Measurements from ENCODE around the gene SP110. TPM values are rescaled to one million over a fixed set of nuclear protein-coding genes. Genes with fewer than 3 reads are reported as not detected.

SP110 gene
- polyA plus RNA-seq, 2 donors, result 6.0 to 7.2 TPM

DNA sequence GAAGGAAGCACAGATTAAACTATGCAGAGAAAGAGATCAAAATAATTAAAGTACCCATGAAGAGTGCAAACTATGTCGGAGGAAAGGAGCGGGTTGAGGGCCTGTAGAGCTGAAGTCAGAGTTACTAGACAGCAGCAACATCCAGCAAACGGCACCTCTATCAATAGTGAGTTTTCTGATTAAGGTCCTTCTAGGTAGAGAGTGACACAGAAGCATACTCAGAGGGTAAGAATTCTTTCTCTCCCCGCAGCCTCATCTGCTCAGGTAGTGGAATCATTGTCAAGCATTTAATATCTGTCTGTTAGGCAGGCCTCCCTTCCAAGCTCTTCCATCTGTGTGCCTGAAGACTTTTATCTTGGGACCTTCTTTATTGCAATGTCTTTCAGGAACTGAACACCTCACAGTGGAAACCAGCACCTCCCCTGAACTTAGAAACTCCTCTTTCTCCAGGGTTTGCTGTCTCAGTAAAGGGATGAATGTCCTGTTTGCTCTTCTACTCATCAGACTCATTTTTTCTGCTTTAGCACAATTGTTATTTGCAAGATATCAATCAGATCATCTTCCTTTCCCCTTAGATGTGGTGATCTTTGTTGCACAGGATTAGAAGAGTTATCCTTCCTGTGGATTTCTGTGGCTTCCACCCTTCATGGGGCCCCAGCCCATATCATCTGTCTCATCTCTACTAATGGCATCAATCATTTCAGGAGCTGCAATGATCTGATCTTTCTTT is 34.5 kb upstream of the SP110 start:
- no peak overlapping the region for H3K27ac ChIP-seq (ENCODE audit: low read depth in 2 of 2, low read length in 1 of 2)
- no peak overlapping the region for H3K4me3 ChIP-seq (ENCODE audit: low read depth in 1 of 2, low read length in 2 of 2)

DNA sequence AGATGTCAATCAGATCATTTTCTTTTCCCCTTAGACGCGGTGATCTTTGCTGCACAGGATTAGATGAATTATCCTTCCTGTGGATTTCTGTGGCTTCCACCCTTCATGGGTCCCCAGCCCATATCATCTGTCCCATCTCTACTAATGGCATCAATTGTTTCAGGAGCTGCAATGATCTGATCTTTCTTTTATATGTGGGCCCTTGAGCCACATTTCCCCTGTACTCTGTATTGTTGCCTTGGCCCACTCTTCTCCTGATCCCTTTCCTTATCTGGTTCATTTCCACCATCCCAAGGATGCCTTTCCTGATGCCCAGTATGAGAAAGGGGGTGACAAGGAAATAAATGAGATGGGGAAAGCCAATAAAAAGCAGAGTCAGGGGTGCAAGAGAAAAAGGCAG is 30.4 kb upstream of the SP110 start:
- Histone ChIP-seq H3K4me1 (ENCODE audit: control insufficient read depth in 2 of 2, insufficient read depth in 2 of 2, low read length in 1 of 2) (no peaks in the 10 kb centered on the region), H3K36me3 (ENCODE audit: control insufficient read depth in 2 of 2, insufficient read depth in 2 of 2, low read length in 1 of 2) (no peaks in the 10 kb centered on the region), H3K4me3 (ENCODE audit: low read depth in 1 of 2, low read length in 2 of 2) (no peak overlapping the region), H3K27me3 (ENCODE audit: control insufficient read depth in 1 of 2, insufficient read depth in 2 of 2, low read length in 2 of 2) (no peaks in the 10 kb centered on the region), H3K9me3 (ENCODE audit: control insufficient read depth in 2 of 2, insufficient read depth in 1 of 2, low read depth in 1 of 2, low read length in 1 of 2) (no peaks in the 10 kb centered on the region), H3K27ac (ENCODE audit: low read depth in 2 of 2, low read length in 1 of 2) (no peak overlapping the region)
- 85 to 92% methylated on average over 2 of the region's 2 CpGs for WGBS, 2 donors

More for the DNA sequence above, 34.5 kb upstream of the SP110 start:
- 81 to 87% methylated on average over 4 of the region's 4 CpGs for WGBS, 2 donors
- Histone ChIP-seq H3K27me3 (ENCODE audit: control insufficient read depth in 1 of 2, insufficient read depth in 2 of 2, low read length in 2 of 2) (no peaks in the 10 kb centered on the region), H3K36me3 (ENCODE audit: control insufficient read depth in 2 of 2, insufficient read depth in 2 of 2, low read length in 1 of 2) (no peaks in the 10 kb centered on the region), H3K9me3 (ENCODE audit: control insufficient read depth in 2 of 2, insufficient read depth in 1 of 2, low read depth in 1 of 2, low read length in 1 of 2) (no peaks in the 10 kb centered on the region), H3K4me1 (ENCODE audit: control insufficient read depth in 2 of 2, insufficient read depth in 2 of 2, low read length in 1 of 2) (no peaks in the 10 kb centered on the region)

DNA sequence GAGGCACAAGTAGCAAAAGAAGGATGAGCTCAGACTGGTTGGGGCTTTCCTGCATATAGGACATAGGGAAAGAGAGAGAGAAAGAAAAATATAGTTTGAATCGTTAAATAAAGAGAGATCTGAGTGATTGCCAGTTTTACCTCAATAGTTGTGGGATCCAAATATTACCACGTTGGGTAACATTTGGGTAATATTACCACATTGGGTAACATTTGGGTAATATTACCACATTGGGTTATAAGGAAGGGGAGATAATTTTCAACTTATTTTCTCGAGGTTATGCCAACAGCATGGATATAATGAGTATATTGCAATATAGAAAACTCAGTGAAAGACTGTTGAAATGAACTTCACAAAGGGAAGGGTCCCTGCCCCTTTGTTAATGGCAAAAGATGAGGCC is 26.4 kb upstream of the SP110 start:
- WGBS, 2 donors, result 75% methylated on average over 3 of the region's 3 CpGs
- no peaks in the 10 kb centered on the region for H3K4me1 ChIP-seq (ENCODE audit: control insufficient read depth in 2 of 2, insufficient read depth in 2 of 2, low read length in 1 of 2)

DNA sequence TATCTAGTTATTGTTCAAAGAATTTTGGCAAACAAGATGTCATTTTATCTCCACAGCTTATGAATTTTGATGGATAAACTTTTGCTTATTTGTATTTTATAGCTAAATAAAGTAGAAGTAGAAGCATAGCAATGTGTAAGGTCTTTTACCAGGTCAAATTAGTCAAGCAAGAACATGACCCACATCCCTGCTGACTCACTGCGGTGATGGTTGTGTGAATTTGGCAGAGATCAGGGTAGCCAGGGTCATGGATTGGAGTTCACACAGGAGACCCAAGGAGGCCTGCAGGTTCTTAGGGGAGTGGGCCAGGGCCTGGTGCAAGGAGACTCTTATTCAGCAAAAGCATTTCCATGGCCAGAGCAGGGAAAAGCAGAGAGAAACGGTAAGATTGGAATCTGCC is 24.4 kb upstream of the SP110 start:
- Histone ChIP-seq H3K36me3 (ENCODE audit: control insufficient read depth in 2 of 2, insufficient read depth in 2 of 2, low read length in 1 of 2) (no peaks in the 10 kb centered on the region), H3K4me1 (ENCODE audit: control insufficient read depth in 2 of 2, insufficient read depth in 2 of 2, low read length in 1 of 2) (no peaks in the 10 kb centered on the region), H3K9me3 (ENCODE audit: control insufficient read depth in 2 of 2, insufficient read depth in 1 of 2, low read depth in 1 of 2, low read length in 1 of 2) (no peaks in the 10 kb centered on the region), H3K27me3 (ENCODE audit: control insufficient read depth in 1 of 2, insufficient read depth in 2 of 2, low read length in 2 of 2) (no peaks in the 10 kb centered on the region), H3K27ac (ENCODE audit: low read depth in 2 of 2, low read length in 1 of 2) (no peak overlapping the region), H3K4me3 (ENCODE audit: low read depth in 1 of 2, low read length in 2 of 2) (no peak overlapping the region)
- 89 to 92% methylated on average over 2 of the region's 2 CpGs for WGBS, 2 donors

More for the DNA sequence above, 26.4 kb upstream of the SP110 start:
- Histone ChIP-seq H3K9me3 (ENCODE audit: control insufficient read depth in 2 of 2, insufficient read depth in 1 of 2, low read depth in 1 of 2, low read length in 1 of 2) (no peaks in the 10 kb centered on the region), H3K27me3 (ENCODE audit: control insufficient read depth in 1 of 2, insufficient read depth in 2 of 2, low read length in 2 of 2) (no peaks in the 10 kb centered on the region), H3K27ac (ENCODE audit: low read depth in 2 of 2, low read length in 1 of 2) (no peak overlapping the region), H3K4me3 (ENCODE audit: low read depth in 1 of 2, low read length in 2 of 2) (no peak overlapping the region), H3K36me3 (ENCODE audit: control insufficient read depth in 2 of 2, insufficient read depth in 2 of 2, low read length in 1 of 2) (no peaks in the 10 kb centered on the region)

DNA sequence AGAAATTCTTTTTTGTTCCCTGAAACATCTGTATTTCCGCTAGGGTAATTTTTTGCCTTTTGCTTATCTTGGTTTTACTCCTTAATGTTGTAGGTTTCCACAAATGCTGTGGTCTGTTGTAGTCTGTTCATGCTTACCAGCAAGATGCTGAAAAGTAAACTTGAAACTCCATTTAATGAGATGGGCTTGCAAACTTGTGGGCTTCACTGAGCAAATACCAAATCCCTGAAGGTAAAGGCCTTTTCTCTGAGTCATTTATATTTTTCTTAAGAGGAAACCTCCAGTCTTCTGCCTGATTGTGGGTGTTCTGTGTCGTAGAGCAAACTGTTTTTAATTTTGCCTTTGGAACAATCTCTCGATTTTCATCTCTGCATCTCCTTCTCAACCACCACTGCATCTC is 15.1 kb upstream of the SP110 start:
- Histone ChIP-seq H3K27ac (ENCODE audit: low read depth in 2 of 2, low read length in 1 of 2) (no peak overlapping the region), H3K9me3 (ENCODE audit: control insufficient read depth in 2 of 2, insufficient read depth in 1 of 2, low read depth in 1 of 2, low read length in 1 of 2) (no peaks in the 10 kb centered on the region), H3K4me3 (ENCODE audit: low read depth in 1 of 2, low read length in 2 of 2) (no peak overlapping the region), H3K27me3 (ENCODE audit: control insufficient read depth in 1 of 2, insufficient read depth in 2 of 2, low read length in 2 of 2) (no peaks in the 10 kb centered on the region), H3K4me1 (ENCODE audit: control insufficient read depth in 2 of 2, insufficient read depth in 2 of 2, low read length in 1 of 2) (peaks cover 0 to 2% of the 10 kb centered on the region in 2 donors), H3K36me3 (ENCODE audit: control insufficient read depth in 2 of 2, insufficient read depth in 2 of 2, low read length in 1 of 2) (no peaks in the 10 kb centered on the region)
- 73 to 76% methylated on average over 3 of the region's 3 CpGs for WGBS, 2 donors

DNA sequence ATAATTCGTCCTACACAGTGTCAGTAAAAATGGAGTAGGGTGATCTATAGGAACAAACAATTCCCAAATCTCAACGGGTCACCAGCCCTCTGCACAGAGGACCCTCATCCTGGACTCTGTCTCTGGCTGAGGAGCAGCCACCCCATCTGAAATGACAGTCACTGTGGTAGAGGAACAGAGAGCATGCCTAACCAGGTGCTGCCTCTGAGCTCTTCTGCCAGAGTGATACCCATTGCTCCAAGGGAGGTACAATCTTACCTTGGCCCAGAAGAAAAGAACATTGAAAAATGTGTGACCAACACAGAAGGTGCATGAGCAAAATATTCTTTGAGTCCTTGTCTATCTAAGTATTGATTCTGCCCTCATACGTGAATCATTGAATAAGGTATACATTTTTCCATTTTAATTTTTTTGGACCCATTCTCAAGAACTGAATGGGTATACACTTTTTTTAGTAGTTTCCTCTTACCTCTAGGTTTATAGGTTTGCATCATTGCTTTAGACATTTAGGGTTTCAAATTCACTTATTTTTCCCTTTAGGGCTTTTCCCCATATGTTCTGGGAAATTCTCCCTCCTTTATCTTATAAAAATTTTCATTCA is 14.4 kb upstream of the SP110 start:
- H3K36me3 ChIP-seq (ENCODE audit: control insufficient read depth in 2 of 2, insufficient read depth in 2 of 2, low read length in 1 of 2), result no peaks in the 10 kb centered on the region
- H3K27me3 ChIP-seq (ENCODE audit: control insufficient read depth in 1 of 2, insufficient read depth in 2 of 2, low read length in 2 of 2), result no peaks in the 10 kb centered on the region
- H3K4me1 ChIP-seq (ENCODE audit: control insufficient read depth in 2 of 2, insufficient read depth in 2 of 2, low read length in 1 of 2), result peaks cover 0 to 2% of the 10 kb centered on the region in 2 donors
- H3K9me3 ChIP-seq (ENCODE audit: control insufficient read depth in 2 of 2, insufficient read depth in 1 of 2, low read depth in 1 of 2, low read length in 1 of 2), result no peaks in the 10 kb centered on the region
- H3K27ac ChIP-seq (ENCODE audit: low read depth in 2 of 2, low read length in 1 of 2), result no peak overlapping the region
- WGBS, 2 donors, result 67 to 77% methylated on average over 3 of the region's 3 CpGs
- no peak overlapping the region for H3K4me3 ChIP-seq (ENCODE audit: low read depth in 1 of 2, low read length in 2 of 2)

DNA sequence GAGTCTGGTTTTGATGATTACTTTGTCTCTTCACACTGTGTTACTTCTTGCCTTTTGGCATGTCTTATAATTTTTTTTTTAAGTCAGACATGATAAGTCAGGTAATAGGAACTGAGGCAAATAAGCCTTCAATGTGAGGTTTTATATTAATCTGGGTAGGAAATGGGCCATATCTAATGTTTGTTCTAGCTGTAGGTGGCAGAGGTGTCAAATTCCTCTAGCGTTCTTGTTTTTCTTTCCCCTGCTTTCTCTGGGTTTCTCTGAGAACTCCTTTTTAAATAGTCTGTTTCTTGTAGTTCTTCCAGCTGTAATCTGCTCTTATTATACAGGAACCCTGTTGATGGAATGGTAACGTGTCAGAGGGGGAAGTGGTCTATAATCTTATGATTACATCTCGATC is 11.5 kb upstream of the SP110 start:
- H3K4me1 ChIP-seq (ENCODE audit: control insufficient read depth in 2 of 2, insufficient read depth in 2 of 2, low read length in 1 of 2), result peaks cover 0 to 2% of the 10 kb centered on the region in 2 donors
- no peaks in the 10 kb centered on the region for H3K27me3 ChIP-seq (ENCODE audit: control insufficient read depth in 1 of 2, insufficient read depth in 2 of 2, low read length in 2 of 2)
- WGBS, 2 donors, result 55 to 60% methylated on average over 3 of the region's 3 CpGs
- no peak overlapping the region for H3K4me3 ChIP-seq (ENCODE audit: low read depth in 1 of 2, low read length in 2 of 2)
- no peaks in the 10 kb centered on the region for H3K9me3 ChIP-seq (ENCODE audit: control insufficient read depth in 2 of 2, insufficient read depth in 1 of 2, low read depth in 1 of 2, low read length in 1 of 2)
- H3K27ac ChIP-seq (ENCODE audit: low read depth in 2 of 2, low read length in 1 of 2), result no peak overlapping the region
- H3K36me3 ChIP-seq (ENCODE audit: control insufficient read depth in 2 of 2, insufficient read depth in 2 of 2, low read length in 1 of 2), result no peaks in the 10 kb centered on the region

DNA sequence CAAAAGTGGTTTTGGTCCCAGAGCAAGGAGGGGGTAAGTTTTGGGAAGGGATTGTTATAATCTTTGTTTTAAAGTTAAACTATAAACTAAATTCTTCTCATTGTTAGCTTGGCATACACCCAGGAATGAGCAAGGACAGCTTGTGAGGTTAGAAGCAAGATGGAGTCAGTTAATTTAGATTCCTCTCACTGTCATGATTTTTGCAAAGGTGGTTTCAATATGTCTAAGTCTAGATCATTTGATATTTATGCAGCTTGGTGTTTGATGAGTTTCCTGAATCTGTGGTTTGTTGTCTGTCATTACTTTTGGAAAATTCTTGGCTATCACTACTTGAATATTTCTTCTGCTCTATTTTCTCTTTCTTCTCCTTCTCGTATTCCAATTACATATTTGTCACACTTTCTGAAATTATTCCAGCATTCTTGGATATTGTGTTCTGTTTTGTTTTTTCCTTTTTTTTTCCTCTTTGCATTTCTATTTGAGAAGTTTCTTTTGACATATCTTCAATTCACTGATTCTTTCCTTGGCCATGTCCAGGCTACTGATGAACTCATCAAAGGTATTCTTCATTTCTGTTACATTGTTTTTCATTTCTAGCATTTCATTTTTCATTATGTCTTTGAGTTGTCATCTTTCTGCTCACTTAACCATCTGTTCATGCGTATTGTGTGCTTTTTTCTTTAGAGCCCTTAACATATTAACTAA is 10.9 kb upstream of the SP110 start:
- Histone ChIP-seq H3K36me3 (ENCODE audit: control insufficient read depth in 2 of 2, insufficient read depth in 2 of 2, low read length in 1 of 2) (no peaks in the 10 kb centered on the region), H3K4me1 (ENCODE audit: control insufficient read depth in 2 of 2, insufficient read depth in 2 of 2, low read length in 1 of 2) (peaks cover 0 to 2% of the 10 kb centered on the region in 2 donors), H3K4me3 (ENCODE audit: low read depth in 1 of 2, low read length in 2 of 2) (no peak overlapping the region), H3K27me3 (ENCODE audit: control insufficient read depth in 1 of 2, insufficient read depth in 2 of 2, low read length in 2 of 2) (no peaks in the 10 kb centered on the region), H3K9me3 (ENCODE audit: control insufficient read depth in 2 of 2, insufficient read depth in 1 of 2, low read depth in 1 of 2, low read length in 1 of 2) (no peaks in the 10 kb centered on the region), H3K27ac (ENCODE audit: low read depth in 2 of 2, low read length in 1 of 2) (no peak overlapping the region)
- WGBS, 2 donors, result 84 to 90% methylated on average over 2 of the region's 2 CpGs

DNA sequence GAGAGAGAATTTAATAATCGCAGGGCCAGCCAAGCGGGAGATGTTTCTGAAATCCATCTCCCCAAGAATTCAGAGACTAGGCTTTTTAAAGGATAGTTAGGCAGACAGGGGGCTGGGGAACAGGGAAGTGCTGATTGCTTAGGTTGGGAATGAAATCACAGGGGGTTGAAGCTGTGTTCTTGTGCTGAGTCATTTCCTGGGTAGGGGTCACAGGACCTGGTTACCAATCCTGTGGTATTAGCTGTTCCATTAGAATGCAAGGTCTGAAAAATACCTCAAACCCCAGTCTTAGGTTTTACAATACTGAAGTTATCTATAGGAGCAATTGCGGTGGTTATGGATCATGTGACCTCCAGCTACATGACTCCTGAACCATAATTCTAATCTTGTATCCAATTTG is 10.3 kb upstream of the SP110 start:
- Histone ChIP-seq H3K4me1 (ENCODE audit: control insufficient read depth in 2 of 2, insufficient read depth in 2 of 2, low read length in 1 of 2) (peaks cover 0 to 2% of the 10 kb centered on the region in 2 donors), H3K27ac (ENCODE audit: low read depth in 2 of 2, low read length in 1 of 2) (no peak overlapping the region), H3K27me3 (ENCODE audit: control insufficient read depth in 1 of 2, insufficient read depth in 2 of 2, low read length in 2 of 2) (no peaks in the 10 kb centered on the region), H3K36me3 (ENCODE audit: control insufficient read depth in 2 of 2, insufficient read depth in 2 of 2, low read length in 1 of 2) (no peaks in the 10 kb centered on the region), H3K9me3 (ENCODE audit: control insufficient read depth in 2 of 2, insufficient read depth in 1 of 2, low read depth in 1 of 2, low read length in 1 of 2) (no peaks in the 10 kb centered on the region), H3K4me3 (ENCODE audit: low read depth in 1 of 2, low read length in 2 of 2) (no peak overlapping the region)
- 88 to 91% methylated on average over 3 of the region's 3 CpGs for WGBS, 2 donors
